ENCODE measurements around the gene NEK8.

- TF ChIP-seq TSHZ2 (CRISPR knock-in tag; IDR thresholded peaks at IDR 0.05) (no peak), ZNF565 (CRISPR knock-in tag; conservative IDR thresholded peaks at IDR 0.05; ENCODE audit: low read depth) (no peak), ISL1 (CRISPR knock-in tag; IDR thresholded peaks at IDR 0.05) (no peak)
These were observed 26.9 kb downstream of the NEK8 start for GRCh38 chr17:28755486-28755885.
